H1 (cell line): ENCODE measurements around the gene KLF13. TPM values are rescaled to one million over a fixed set of nuclear protein-coding genes. Genes with fewer than 3 reads are reported as not detected.

Experiments used
- GABPA ChIP-seq: IDR thresholded peaks from 2 replicates; pipeline ENCODE4 v1.6.1; 2011; ENCODE audit warnings: mild to moderate bottlenecking, low read length, moderate library complexity, borderline replicate concordance; ENCODE audit not compliant: insufficient read depth
- HDAC6 ChIP-seq: IDR thresholded peaks from one replicate; pipeline ENCODE4 v1.7.1; 2012; ENCODE audit warnings: low read depth, mild to moderate bottlenecking, inconsistent platforms, low read length, moderate library complexity
- SAP30 ChIP-seq: fragments of 300-600 bp; sonication (generic); IDR thresholded peaks from 2 replicates; pipeline ENCODE4 v1.7.1; 2012; ENCODE audit warnings: low read length, moderate library complexity, mild to moderate bottlenecking, inconsistent platforms; ENCODE audit not compliant: insufficient read depth, insufficient replicate concordance
- SIN3A ChIP-seq, 2 experiments: IDR thresholded peaks in 1 of 2; conservative IDR thresholded peaks in 1 of 2; 2 replicates each; pipeline ENCODE4 v1.6.1; 2011 to 2012; ENCODE audit warnings: low read length in 2 of 2, improper control_type of control experiment in 1 of 2, low read depth in 1 of 2, mild to moderate bottlenecking in 1 of 2
- SP1 ChIP-seq: IDR thresholded peaks from 2 replicates; pipeline ENCODE4 v1.6.1; 2011; ENCODE audit warnings: low read depth, low read length
- polyA plus RNA-seq, 7 experiments: library from polyadenylated mRNA; depleted of rRNA in 3 of 7; stranded (reverse) in 5 of 7; unstranded in 2 of 7; fragments of >200 nt in 5 of 7; fragments of 200-250 nt in 2 of 7; gene quantifications; 1 replicate in 5 of 7; 2 replicates in 1 of 7; 4 replicates in 1 of 7; pipeline versions ENCODE4 v1.2.1 to v1.2.3, GENCODE V29; 2011 to 2013; ENCODE audit warnings: missing spikeins in 2 of 7, mixed read lengths in 2 of 7
- total RNA-seq: library from RNA; stranded (reverse); fragmentation: NEBNext Ultra II Directional; extraction: Animal tissue kit (Norgen Biotek cat#: 25700); gene quantifications from 2 replicates; pipeline ENCODE4 v1.2.1, GENCODE V29; 2021

Gene KLF13
- total and polyA plus RNA-seq, 2 of the 8 experiments (the other 6 are each of a cell fraction or from before 2014, with no cell fraction given), result 18.3 to 33.4 TPM

DNA sequence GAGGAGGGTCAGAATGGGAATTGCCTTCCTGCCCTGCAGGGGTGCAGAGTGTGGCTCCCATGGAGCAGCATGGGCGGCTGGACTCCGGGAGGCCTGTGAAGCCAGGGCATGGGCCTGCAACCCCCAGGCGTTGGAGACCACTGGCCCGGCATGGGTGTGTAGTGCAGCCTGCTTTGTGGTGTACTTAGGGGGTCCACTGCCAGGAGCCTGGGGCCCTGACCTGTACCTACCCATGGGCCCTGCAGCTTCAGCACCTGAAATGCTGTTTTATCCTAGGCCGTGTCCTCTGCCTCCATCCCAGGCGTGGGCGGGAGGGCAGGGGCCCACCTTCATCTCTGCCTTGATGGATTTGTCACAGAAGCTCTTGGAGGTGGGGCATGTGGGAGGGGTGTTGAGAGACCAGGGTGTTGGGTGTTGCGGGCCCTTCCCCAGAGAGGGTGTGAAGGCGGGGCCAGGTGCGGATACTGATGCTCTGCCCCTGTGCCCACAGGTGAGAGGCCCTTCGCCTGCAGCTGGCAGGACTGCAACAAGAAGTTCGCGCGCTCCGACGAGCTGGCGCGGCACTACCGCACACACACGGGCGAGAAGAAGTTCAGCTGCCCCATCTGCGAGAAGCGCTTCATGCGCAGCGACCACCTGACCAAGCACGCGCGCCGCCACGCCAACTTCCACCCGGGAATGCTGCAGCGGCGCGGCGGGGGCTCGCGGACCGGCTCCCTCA is 45.0 kb downstream of the KLF13 start (continued):
- TF ChIP-seq GABPA (no peak), SIN3A (conservative IDR thresholded peaks at IDR 0.05 in 1 of 2, IDR thresholded peaks at IDR 0.05 in 1 of 2; ENCODE audit: low read depth in 1 of 2, low read length in 2 of 2) (no peak), HDAC6 (no peak), SP1 (no peak), SAP30 (no peak)
